ENCODE results near the gene SLC10A7.
A peak's percentile ranks its signal among the peaks of the same experiment; 100 is the strongest.

Gene SLC10A7

GRCh38 chr4:146534178-146534577 is 12.4 kb upstream of the SLC10A7 start:
- no peak overlapping the region for H2AFZ ChIP-seq (ENCODE audit: low read length)
- no peaks in the 10 kb centered on the region; the same call in 1 of the 2 replicates for H3K36me3 ChIP-seq (ENCODE audit: insufficient read depth, low read length)
- H3K4me1 ChIP-seq (ENCODE audit: insufficient read depth, low read length, severe bottlenecking), result no peaks in the 10 kb centered on the region
- H3K4me3 ChIP-seq (ENCODE audit: low read depth, low read length, poor library complexity, severe bottlenecking), result no peak overlapping the region
- H3F3A ChIP-seq (ENCODE audit: insufficient read depth, low read length), result no peaks in the 10 kb centered on the region
- H3K9me2 ChIP-seq (ENCODE audit: low read depth, low read length), result no peaks in the 10 kb centered on the region
- H3K9ac ChIP-seq (ENCODE audit: low read length), result no peak overlapping the region
- H3K79me2 ChIP-seq (ENCODE audit: insufficient read depth, low read length), result no peaks in the 10 kb centered on the region
- H3K9me3 ChIP-seq (ENCODE audit: low read length), result no peaks in the 10 kb centered on the region
- H3K27me3 ChIP-seq (ENCODE audit: insufficient read depth, low read length), result no peaks in the 10 kb centered on the region
- H3K4me2 ChIP-seq (ENCODE audit: low read length), result no peak overlapping the region
- TF ChIP-seq, protein P1, sequence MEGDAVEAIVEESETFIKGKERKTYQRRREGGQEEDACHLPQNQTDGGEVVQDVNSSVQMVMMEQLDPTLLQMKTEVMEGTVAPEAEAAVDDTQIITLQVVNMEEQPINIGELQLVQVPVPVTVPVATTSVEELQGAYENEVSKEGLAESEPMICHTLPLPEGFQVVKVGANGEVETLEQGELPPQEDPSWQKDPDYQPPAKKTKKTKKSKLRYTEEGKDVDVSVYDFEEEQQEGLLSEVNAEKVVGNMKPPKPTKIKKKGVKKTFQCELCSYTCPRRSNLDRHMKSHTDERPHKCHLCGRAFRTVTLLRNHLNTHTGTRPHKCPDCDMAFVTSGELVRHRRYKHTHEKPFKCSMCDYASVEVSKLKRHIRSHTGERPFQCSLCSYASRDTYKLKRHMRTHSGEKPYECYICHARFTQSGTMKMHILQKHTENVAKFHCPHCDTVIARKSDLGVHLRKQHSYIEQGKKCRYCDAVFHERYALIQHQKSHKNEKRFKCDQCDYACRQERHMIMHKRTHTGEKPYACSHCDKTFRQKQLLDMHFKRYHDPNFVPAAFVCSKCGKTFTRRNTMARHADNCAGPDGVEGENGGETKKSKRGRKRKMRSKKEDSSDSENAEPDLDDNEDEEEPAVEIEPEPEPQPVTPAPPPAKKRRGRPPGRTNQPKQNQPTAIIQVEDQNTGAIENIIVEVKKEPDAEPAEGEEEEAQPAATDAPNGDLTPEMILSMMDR (IDR thresholded peaks at IDR 0.05; ENCODE audit: low read length), result no peak
- no peak for TF ChIP-seq EZH2 (IDR thresholded peaks at IDR 0.05; ENCODE audit: borderline replicate concordance, low read length)
- H3K27ac ChIP-seq (ENCODE audit: low read depth, low read length, poor library complexity, severe bottlenecking), result no peak overlapping the region
- no peaks in the 10 kb centered on the region for H4K20me1 ChIP-seq (ENCODE audit: insufficient read depth, low read length)

DNA sequence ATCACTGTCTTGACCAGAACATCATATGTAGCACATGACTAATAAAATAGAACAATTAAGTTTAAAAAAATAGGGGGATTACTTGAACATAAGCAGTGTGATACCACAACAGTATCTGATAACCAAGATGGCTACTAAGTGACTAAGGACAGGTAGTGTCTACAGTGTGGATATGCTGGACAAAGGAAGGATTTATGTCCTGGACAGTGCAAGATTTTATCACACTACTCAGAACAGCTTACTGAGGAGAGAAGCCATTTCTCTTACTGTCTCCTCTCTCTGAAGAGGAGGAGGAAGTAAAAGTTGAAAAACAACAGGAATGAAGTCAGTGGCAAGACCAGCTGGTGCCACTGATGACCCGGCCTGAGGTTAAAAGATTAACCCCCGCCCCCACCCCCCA is 4.0 kb upstream of the SLC10A7 start:
- Histone ChIP-seq H3K9ac (ENCODE audit: low read length) (no peak overlapping the region), H3K4me3 (ENCODE audit: low read depth, low read length, poor library complexity, severe bottlenecking) (no peak overlapping the region), H3K27me3 (ENCODE audit: insufficient read depth, low read length) (no peaks in the 10 kb centered on the region), H3K79me2 (ENCODE audit: insufficient read depth, low read length) (peaks cover 8% of the 10 kb centered on the region; the same call in 1 of the 2 replicates), H3K4me1 (ENCODE audit: insufficient read depth, low read length, severe bottlenecking) (peaks cover 31% of the 10 kb centered on the region), H3K36me3 (ENCODE audit: insufficient read depth, low read length) (no peaks in the 10 kb centered on the region), H3K9me2 (ENCODE audit: low read depth, low read length) (no peaks in the 10 kb centered on the region), H4K20me1 (ENCODE audit: insufficient read depth, low read length) (no peaks in the 10 kb centered on the region), H3K4me2 (ENCODE audit: low read length) (peak overlapping the region; percentile 23; the same call in 1 of the 2 replicates), H3K9me3 (ENCODE audit: low read length) (no peaks in the 10 kb centered on the region), H3K27ac (ENCODE audit: low read depth, low read length, poor library complexity, severe bottlenecking) (peak overlapping the region; percentile 23), H2AFZ (ENCODE audit: low read length) (no peak overlapping the region), H3F3A (ENCODE audit: insufficient read depth, low read length) (no peaks in the 10 kb centered on the region)
- TF ChIP-seq, protein P1 (IDR thresholded peaks at IDR 0.05; ENCODE audit: low read length), result no peak
- no peak for TF ChIP-seq EZH2 (IDR thresholded peaks at IDR 0.05; ENCODE audit: borderline replicate concordance, low read length)

DNA sequence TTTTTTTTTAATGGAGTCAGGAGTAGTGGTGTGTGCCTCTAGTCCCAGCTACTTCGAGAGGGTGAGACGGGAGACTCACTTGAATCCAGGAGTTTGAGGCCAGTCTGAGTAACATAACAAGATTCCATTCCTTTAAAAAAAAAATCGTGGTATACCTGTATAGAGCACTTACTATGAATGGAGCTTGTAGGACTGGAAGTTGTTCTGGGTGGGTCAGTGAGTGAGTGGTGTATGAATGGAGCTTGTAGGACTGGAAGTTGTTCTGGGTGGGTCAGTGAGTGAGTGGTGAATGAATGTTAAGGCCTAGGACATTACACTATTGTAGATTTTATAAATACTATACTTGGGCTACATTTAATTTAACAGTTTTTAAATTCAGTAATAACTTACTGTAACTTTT is 2.9 kb upstream of the SLC10A7 start:
- H3K36me3 ChIP-seq (ENCODE audit: insufficient read depth, low read length), result no peaks in the 10 kb centered on the region
- H2AFZ ChIP-seq (ENCODE audit: low read length), result no peak overlapping the region
- no peaks in the 10 kb centered on the region for H4K20me1 ChIP-seq (ENCODE audit: insufficient read depth, low read length)
- H3K79me2 ChIP-seq (ENCODE audit: insufficient read depth, low read length), result peaks cover 18% of the 10 kb centered on the region
- H3K4me1 ChIP-seq (ENCODE audit: insufficient read depth, low read length, severe bottlenecking), result peaks cover 42% of the 10 kb centered on the region
- no peaks in the 10 kb centered on the region for H3K27me3 ChIP-seq (ENCODE audit: insufficient read depth, low read length)
- no peaks in the 10 kb centered on the region for H3F3A ChIP-seq (ENCODE audit: insufficient read depth, low read length)
- TF ChIP-seq EZH2 (IDR thresholded peaks at IDR 0.05; ENCODE audit: borderline replicate concordance, low read length), result no peak
- TF ChIP-seq, protein P1 (IDR thresholded peaks at IDR 0.05; ENCODE audit: low read length), result no peak
- no peak overlapping the region for H3K27ac ChIP-seq (ENCODE audit: low read depth, low read length, poor library complexity, severe bottlenecking)
- no peaks in the 10 kb centered on the region for H3K9me2 ChIP-seq (ENCODE audit: low read depth, low read length)
- H3K9me3 ChIP-seq (ENCODE audit: low read length), result no peaks in the 10 kb centered on the region
- no peak overlapping the region for H3K4me3 ChIP-seq (ENCODE audit: low read depth, low read length, poor library complexity, severe bottlenecking)
- H3K4me2 ChIP-seq (ENCODE audit: low read length), result no peak overlapping the region
- H3K9ac ChIP-seq (ENCODE audit: low read length), result no peak overlapping the region

All from OCI-LY1 (cell line).